ENCODE data around the gene MOK.
A peak's percentile ranks its signal among the peaks of the same experiment; 100 is the strongest.

The MOK gene

DNA sequence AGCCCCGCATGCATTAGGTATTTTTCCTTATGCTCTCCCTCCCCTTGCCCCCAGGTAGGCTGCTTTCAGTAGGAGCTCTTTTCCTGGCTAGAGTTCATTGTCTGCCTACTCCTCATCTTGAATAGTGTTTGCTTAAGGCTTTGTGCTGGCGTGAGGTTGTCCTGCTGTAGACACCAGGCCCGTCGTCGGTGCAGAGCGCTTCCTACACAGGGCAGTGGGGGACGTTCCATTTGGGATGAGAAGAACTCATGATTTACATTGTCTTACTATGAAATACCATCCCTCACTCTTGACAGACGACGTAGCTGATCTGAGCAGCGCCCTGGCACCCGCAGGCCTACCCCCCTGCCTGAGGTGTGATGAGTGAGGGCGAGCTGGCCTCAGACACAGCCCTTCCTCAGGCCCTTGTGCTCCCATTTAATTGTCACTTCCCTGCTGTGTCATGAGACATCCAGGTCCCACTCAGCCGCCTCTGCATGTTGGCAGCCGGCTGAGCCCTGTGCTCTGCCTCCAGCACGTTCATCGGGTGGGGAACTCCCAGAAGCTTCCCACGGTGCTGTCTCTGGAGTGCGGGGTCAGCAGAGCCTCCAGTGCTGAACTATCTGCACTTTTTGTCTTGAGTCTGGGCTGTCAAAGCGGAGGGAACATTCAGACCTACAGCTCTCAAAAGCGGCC, 89.3 kb downstream of the MOK start:
- H2BK12ac ChIP-seq (ENCODE audit: low read length in 2 of 2), result no peak overlapping the region
- H3K9me3 ChIP-seq (ENCODE audit: control insufficient read depth, low read length), result no peaks in the 10 kb centered on the region
- no peak for DNase-seq
- H3K9ac ChIP-seq (ENCODE audit: low read length), result no peak overlapping the region
- no peak overlapping the region for H2BK15ac ChIP-seq (ENCODE audit: low read depth, poor library complexity, severe bottlenecking)
- H3K4me3 ChIP-seq (ENCODE audit: insufficient read depth in 1 of 2, low read depth in 1 of 2, low read length in 2 of 2), result no peak overlapping the region
- no peaks in the 10 kb centered on the region for H3K27me3 ChIP-seq (ENCODE audit: control insufficient read depth in 1 of 2, insufficient read depth in 1 of 2, low read length in 2 of 2)
- no peak overlapping the region for H2BK120ac ChIP-seq (ENCODE audit: low read depth, low read length)
- peaks cover 22 to 52% of the 10 kb centered on the region in 2 experiments for H3K36me3 ChIP-seq (ENCODE audit: control insufficient read depth in 1 of 2, insufficient read depth in 2 of 2, low read depth in 1 of 2, low read length in 2 of 2)
- peaks cover 48% of the 10 kb centered on the region for H3K79me1 ChIP-seq (replicated peaks; ENCODE audit: low read length, poor library complexity, severe bottlenecking)
- no peak overlapping the region for H4K8ac ChIP-seq (ENCODE audit: low read length)
- no peak overlapping the region for H3K14ac ChIP-seq (ENCODE audit: low read length in 2 of 2)
- no peak overlapping the region for H3K18ac ChIP-seq (ENCODE audit: low read depth in 1 of 2, low read length in 2 of 2)
- peaks cover 20% of the 10 kb centered on the region for H3K4me1 ChIP-seq (ENCODE audit: control insufficient read depth, insufficient read depth, low read depth, low read length)
- no peak overlapping the region for H2AFZ ChIP-seq (ENCODE audit: low read depth, low read length)
- H4K91ac ChIP-seq (ENCODE audit: low read length), result no peak overlapping the region
- no peak overlapping the region for H2AK5ac ChIP-seq (ENCODE audit: low read length, severe bottlenecking)
- no peak overlapping the region for H2BK5ac ChIP-seq (ENCODE audit: low read depth, low read length, poor library complexity, severe bottlenecking)
- WGBS, result 87% methylated on average over 20 of the region's 20 CpGs
- no peak overlapping the region for H3K4ac ChIP-seq (ENCODE audit: low read depth in 1 of 2, low read length in 2 of 2)
- no peak overlapping the region for H3K27ac ChIP-seq (ENCODE audit: low read length, poor library complexity, severe bottlenecking)
- H3K4me2 ChIP-seq (ENCODE audit: low read length, poor library complexity, severe bottlenecking), result no peak overlapping the region
- H3K23ac ChIP-seq (ENCODE audit: low read length in 2 of 2), result no peak overlapping the region

DNA sequence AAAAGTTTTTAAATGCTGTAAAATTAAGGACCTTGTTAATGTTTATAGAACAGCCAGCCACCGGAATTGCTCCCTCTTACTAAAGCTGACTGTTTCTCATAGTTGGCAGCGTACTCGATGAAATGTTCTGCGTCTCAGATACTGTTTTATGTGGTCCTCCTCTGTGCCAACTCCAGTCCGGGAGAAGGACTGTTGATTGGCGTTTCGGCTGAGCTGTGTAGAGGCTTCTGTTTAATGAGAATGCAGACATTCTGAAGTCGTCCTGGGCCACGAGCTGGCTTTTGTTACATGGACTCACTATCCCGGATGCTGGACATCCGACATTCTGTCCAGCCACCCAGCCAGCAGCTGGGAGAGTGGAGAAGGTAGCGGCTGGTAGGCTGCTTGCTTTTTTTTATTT, 89.9 kb downstream of the MOK start:
- H2BK5ac ChIP-seq (ENCODE audit: low read depth, low read length, poor library complexity, severe bottlenecking), result no peak overlapping the region
- H3K4me3 ChIP-seq (ENCODE audit: insufficient read depth in 1 of 2, low read depth in 1 of 2, low read length in 2 of 2), result no peak overlapping the region
- peak overlapping the region; percentile 60 for H3K9ac ChIP-seq (ENCODE audit: low read length)
- no peak overlapping the region for H2BK120ac ChIP-seq (ENCODE audit: low read depth, low read length)
- no peaks in the 10 kb centered on the region for H3K27me3 ChIP-seq (ENCODE audit: control insufficient read depth in 1 of 2, insufficient read depth in 1 of 2, low read length in 2 of 2)
- no peak overlapping the region for H3K4me2 ChIP-seq (ENCODE audit: low read length, poor library complexity, severe bottlenecking)
- H2AK5ac ChIP-seq (ENCODE audit: low read length, severe bottlenecking), result no peak overlapping the region
- no peak overlapping the region for H3K4ac ChIP-seq (ENCODE audit: low read depth in 1 of 2, low read length in 2 of 2)
- H3K14ac ChIP-seq (ENCODE audit: low read length in 2 of 2), result no peak overlapping the region
- DNase-seq, result no peak
- H2AFZ ChIP-seq (ENCODE audit: low read depth, low read length), result no peak overlapping the region
- H3K4me1 ChIP-seq (ENCODE audit: control insufficient read depth, insufficient read depth, low read depth, low read length), result peaks cover 20% of the 10 kb centered on the region
- H3K79me1 ChIP-seq (replicated peaks; ENCODE audit: low read length, poor library complexity, severe bottlenecking), result peaks cover 48% of the 10 kb centered on the region
- H4K8ac ChIP-seq (ENCODE audit: low read length), result no peak overlapping the region
- H2BK12ac ChIP-seq (ENCODE audit: low read length in 2 of 2), result no peak overlapping the region
- peaks cover 26 to 55% of the 10 kb centered on the region in 2 experiments for H3K36me3 ChIP-seq (ENCODE audit: control insufficient read depth in 1 of 2, insufficient read depth in 2 of 2, low read depth in 1 of 2, low read length in 2 of 2)
- H4K91ac ChIP-seq (ENCODE audit: low read length), result no peak overlapping the region
- H3K23ac ChIP-seq (ENCODE audit: low read length in 2 of 2), result no peak overlapping the region
- no peak overlapping the region for H2BK15ac ChIP-seq (ENCODE audit: low read depth, poor library complexity, severe bottlenecking)
- H3K18ac ChIP-seq (ENCODE audit: low read depth in 1 of 2, low read length in 2 of 2), result no peak overlapping the region
- 94% methylated on average over 12 of the region's 12 CpGs for WGBS
- H3K9me3 ChIP-seq (ENCODE audit: control insufficient read depth, low read length), result no peaks in the 10 kb centered on the region
- peak overlapping the region; percentile 36 for H3K27ac ChIP-seq (ENCODE audit: low read length, poor library complexity, severe bottlenecking)

DNA sequence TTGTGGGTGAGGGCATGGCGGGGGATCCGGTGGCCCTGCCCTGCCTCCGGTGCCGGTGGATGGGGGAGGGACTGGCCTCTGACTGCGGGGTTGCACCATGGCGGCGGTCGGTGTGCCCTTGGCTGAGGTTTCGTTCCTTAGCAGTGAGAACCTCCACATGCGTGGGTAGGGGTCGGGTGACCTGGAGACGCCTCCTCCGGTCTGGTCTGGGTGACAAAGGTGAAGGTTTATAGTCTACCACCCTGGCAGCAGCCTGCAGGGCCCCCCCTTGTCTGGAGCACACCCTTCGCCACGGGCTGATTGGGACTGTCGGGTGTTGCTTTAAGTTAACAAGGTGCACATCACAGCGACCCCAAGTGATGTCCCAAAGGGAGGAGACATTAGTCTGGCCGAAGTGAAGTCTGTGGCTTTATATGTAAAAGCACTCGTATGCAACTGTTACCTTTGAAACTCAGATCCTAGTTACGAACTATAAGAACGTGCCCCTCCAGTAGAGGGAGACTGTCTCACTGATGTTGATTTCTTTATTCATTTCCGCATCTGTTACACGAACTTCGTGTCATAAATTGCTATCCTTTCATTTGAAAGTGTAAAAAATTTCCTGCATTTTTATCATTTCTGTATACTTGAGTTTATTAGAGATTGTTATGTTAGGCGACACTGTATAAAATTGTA, 90.8 kb downstream of the MOK start:
- H3K9me3 ChIP-seq (ENCODE audit: control insufficient read depth, low read length), result no peaks in the 10 kb centered on the region
- peak overlapping the region; percentile 60 for H3K9ac ChIP-seq (ENCODE audit: low read length)
- H3K4ac ChIP-seq (ENCODE audit: low read depth in 1 of 2, low read length in 2 of 2), result no peak overlapping the region
- H3K23ac ChIP-seq (ENCODE audit: low read length in 2 of 2), result no peak overlapping the region
- 91% methylated on average over 21 of the region's 25 CpGs for WGBS
- H3K14ac ChIP-seq (ENCODE audit: low read length in 2 of 2), result peak overlapping the region in 1 of 2 experiments; percentile 13
- H2BK120ac ChIP-seq (ENCODE audit: low read depth, low read length), result no peak overlapping the region
- H2BK5ac ChIP-seq (ENCODE audit: low read depth, low read length, poor library complexity, severe bottlenecking), result no peak overlapping the region
- no peak overlapping the region for H2BK15ac ChIP-seq (ENCODE audit: low read depth, poor library complexity, severe bottlenecking)
- H3K36me3 ChIP-seq (ENCODE audit: control insufficient read depth in 1 of 2, insufficient read depth in 2 of 2, low read depth in 1 of 2, low read length in 2 of 2), result peaks cover 35 to 50% of the 10 kb centered on the region in 2 experiments
- peaks cover 20% of the 10 kb centered on the region for H3K4me1 ChIP-seq (ENCODE audit: control insufficient read depth, insufficient read depth, low read depth, low read length)
- peak overlapping the region; percentile 44 for H4K91ac ChIP-seq (ENCODE audit: low read length)
- H3K27me3 ChIP-seq (ENCODE audit: control insufficient read depth in 1 of 2, insufficient read depth in 1 of 2, low read length in 2 of 2), result no peaks in the 10 kb centered on the region
- H3K4me2 ChIP-seq (ENCODE audit: low read length, poor library complexity, severe bottlenecking), result no peak overlapping the region
- H2BK12ac ChIP-seq (ENCODE audit: low read length in 2 of 2), result no peak overlapping the region
- peaks cover 39% of the 10 kb centered on the region for H3K79me1 ChIP-seq (replicated peaks; ENCODE audit: low read length, poor library complexity, severe bottlenecking)
- DNase-seq, result no peak
- no peak overlapping the region for H2AK5ac ChIP-seq (ENCODE audit: low read length, severe bottlenecking)
- H3K27ac ChIP-seq (ENCODE audit: low read length, poor library complexity, severe bottlenecking), result no peak overlapping the region
- no peak overlapping the region for H3K4me3 ChIP-seq (ENCODE audit: insufficient read depth in 1 of 2, low read depth in 1 of 2, low read length in 2 of 2)
- peak overlapping the region; percentile 67 for H4K8ac ChIP-seq (ENCODE audit: low read length)
- H2AFZ ChIP-seq (ENCODE audit: low read depth, low read length), result no peak overlapping the region
- no peak overlapping the region for H3K18ac ChIP-seq (ENCODE audit: low read depth in 1 of 2, low read length in 2 of 2)

DNA sequence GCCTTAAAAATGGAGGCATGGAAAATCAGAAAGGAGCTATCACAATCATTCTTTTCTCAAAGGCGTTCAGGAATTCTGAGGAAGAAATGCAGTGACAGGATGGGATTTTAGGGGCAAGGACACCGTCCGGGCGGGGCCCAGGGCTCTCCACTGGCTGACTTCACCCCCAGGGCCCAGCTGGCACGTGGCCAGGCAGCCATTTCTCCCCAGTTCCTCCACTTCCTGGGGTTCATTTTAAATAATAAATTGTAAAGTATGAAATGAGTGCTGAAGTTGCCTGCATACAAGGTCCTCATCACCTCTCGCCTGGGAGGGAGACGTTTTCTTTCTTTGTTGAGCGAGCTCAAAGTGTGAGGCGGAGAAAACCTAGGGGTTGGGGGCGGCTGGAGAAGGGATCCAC, 91.5 kb downstream of the MOK start:
- Histone ChIP-seq H3K4me2 (ENCODE audit: low read length, poor library complexity, severe bottlenecking) (no peak overlapping the region), H2BK15ac (ENCODE audit: low read depth, poor library complexity, severe bottlenecking) (no peak overlapping the region), H4K91ac (ENCODE audit: low read length) (no peak overlapping the region), H2AFZ (ENCODE audit: low read depth, low read length) (no peak overlapping the region), H3K23ac (ENCODE audit: low read length in 2 of 2) (no peak overlapping the region), H3K27ac (ENCODE audit: low read length, poor library complexity, severe bottlenecking) (no peak overlapping the region), H2AK5ac (ENCODE audit: low read length, severe bottlenecking) (no peak overlapping the region), H3K79me1 (replicated peaks; ENCODE audit: low read length, poor library complexity, severe bottlenecking) (peaks cover 40% of the 10 kb centered on the region), H3K36me3 (ENCODE audit: control insufficient read depth in 1 of 2, insufficient read depth in 2 of 2, low read depth in 1 of 2, low read length in 2 of 2) (peaks cover 42 to 56% of the 10 kb centered on the region in 2 experiments), H2BK120ac (ENCODE audit: low read depth, low read length) (no peak overlapping the region), H3K4me1 (ENCODE audit: control insufficient read depth, insufficient read depth, low read depth, low read length) (peaks cover 15% of the 10 kb centered on the region), H2BK12ac (ENCODE audit: low read length in 2 of 2) (no peak overlapping the region), H4K8ac (ENCODE audit: low read length) (no peak overlapping the region), H3K4ac (ENCODE audit: low read depth in 1 of 2, low read length in 2 of 2) (no peak overlapping the region), H3K18ac (ENCODE audit: low read depth in 1 of 2, low read length in 2 of 2) (no peak overlapping the region), H3K4me3 (ENCODE audit: insufficient read depth in 1 of 2, low read depth in 1 of 2, low read length in 2 of 2) (no peak overlapping the region), H3K9ac (ENCODE audit: low read length) (no peak overlapping the region), H3K14ac (ENCODE audit: low read length in 2 of 2) (no peak overlapping the region), H3K9me3 (ENCODE audit: control insufficient read depth, low read length) (no peaks in the 10 kb centered on the region), H2BK5ac (ENCODE audit: low read depth, low read length, poor library complexity, severe bottlenecking) (no peak overlapping the region), H3K27me3 (ENCODE audit: control insufficient read depth in 1 of 2, insufficient read depth in 1 of 2, low read length in 2 of 2) (no peaks in the 10 kb centered on the region)
- 93% methylated on average over 9 of the region's 10 CpGs for WGBS
- DNase-seq, result no peak
